ENCODE results near the gene HSD3B2. TPM values are rescaled to one million over a fixed set of nuclear protein-coding genes. Genes with fewer than 3 reads are reported as not detected.

HSD3B2 gene
- polyA plus RNA-seq, 4 donors, result 0.07 to 2.8 (median 1.6) TPM; not detected in 1

GRCh38 chr1:119385650-119386049, 29.3 kb upstream of the HSD3B2 start:
- Histone ChIP-seq H3K4me1 (ENCODE audit: control insufficient read depth in 3 of 3, insufficient read depth in 2 of 3, low read depth in 1 of 3, low read length in 2 of 3) (peaks cover 0 to 6% (median 0%) of the 10 kb centered on the region in 3 donors), H3K4me3 (ENCODE audit: low read depth in 1 of 3, low read length in 3 of 3) (no peak overlapping the region), H3K36me3 (ENCODE audit: control insufficient read depth in 3 of 3, insufficient read depth in 2 of 3, low read depth in 1 of 3, low read length in 3 of 3) (no peaks in the 10 kb centered on the region), H3K27me3 (ENCODE audit: control insufficient read depth in 3 of 3, insufficient read depth in 3 of 3, low read length in 3 of 3) (no peaks in the 10 kb centered on the region), H3K9me3 (ENCODE audit: control insufficient read depth in 2 of 2, insufficient read depth in 1 of 2, low read depth in 1 of 2, low read length in 1 of 2) (no peaks in the 10 kb centered on the region), H3K27ac (ENCODE audit: low read depth in 1 of 3, low read length in 2 of 3) (no peak overlapping the region)
- WGBS, 3 donors, result 80 to 88% (median 86%) methylated on average over 1 of the region's 1 CpG
- DNase-seq (no peak), FAIRE-seq (no peak)

- 48 to 69% (median 55%) methylated on average over 3 of the region's 3 CpGs for WGBS, 3 donors
- no peak for FAIRE-seq
- H3K27me3 ChIP-seq (ENCODE audit: control insufficient read depth in 3 of 3, insufficient read depth in 3 of 3, low read length in 3 of 3), result no peaks in the 10 kb centered on the region
- no peak overlapping the region for H3K27ac ChIP-seq (ENCODE audit: low read depth in 1 of 3, low read length in 2 of 3)
- peaks cover 2 to 16% (median 2%) of the 10 kb centered on the region in 3 donors for H3K4me1 ChIP-seq (ENCODE audit: control insufficient read depth in 3 of 3, insufficient read depth in 2 of 3, low read depth in 1 of 3, low read length in 2 of 3)
- DNase-seq, result no peak
- H3K36me3 ChIP-seq (ENCODE audit: control insufficient read depth in 3 of 3, insufficient read depth in 2 of 3, low read depth in 1 of 3, low read length in 3 of 3), result no peaks in the 10 kb centered on the region
- no peak overlapping the region for H3K4me3 ChIP-seq (ENCODE audit: low read depth in 1 of 3, low read length in 3 of 3)
- no peaks in the 10 kb centered on the region for H3K9me3 ChIP-seq (ENCODE audit: control insufficient read depth in 2 of 2, insufficient read depth in 1 of 2, low read depth in 1 of 2, low read length in 1 of 2)
Measured at GRCh38 chr1:119387858-119388257, 27.1 kb upstream of the HSD3B2 start.

GRCh38 chr1:119388450-119388849, 26.5 kb upstream of the HSD3B2 start:
- no peak overlapping the region for H3K27ac ChIP-seq (ENCODE audit: low read depth in 1 of 3, low read length in 2 of 3)
- WGBS, 3 donors, result 50 to 75% (median 73%) methylated on average over 1 of the region's 1 CpG
- H3K4me1 ChIP-seq (ENCODE audit: control insufficient read depth in 3 of 3, insufficient read depth in 2 of 3, low read depth in 1 of 3, low read length in 2 of 3), result peaks cover 2 to 19% (median 2%) of the 10 kb centered on the region in 3 donors
- no peak for DNase-seq
- no peaks in the 10 kb centered on the region for H3K27me3 ChIP-seq (ENCODE audit: control insufficient read depth in 3 of 3, insufficient read depth in 3 of 3, low read length in 3 of 3)
- H3K36me3 ChIP-seq (ENCODE audit: control insufficient read depth in 3 of 3, insufficient read depth in 2 of 3, low read depth in 1 of 3, low read length in 3 of 3), result no peaks in the 10 kb centered on the region
- no peak for FAIRE-seq
- H3K9me3 ChIP-seq (ENCODE audit: control insufficient read depth in 2 of 2, insufficient read depth in 1 of 2, low read depth in 1 of 2, low read length in 1 of 2), result no peaks in the 10 kb centered on the region
- no peak overlapping the region for H3K4me3 ChIP-seq (ENCODE audit: low read depth in 1 of 3, low read length in 3 of 3)

- Histone ChIP-seq H3K9me3 (ENCODE audit: control insufficient read depth in 2 of 2, insufficient read depth in 1 of 2, low read depth in 1 of 2, low read length in 1 of 2) (no peaks in the 10 kb centered on the region), H3K27me3 (ENCODE audit: control insufficient read depth in 3 of 3, insufficient read depth in 3 of 3, low read length in 3 of 3) (no peaks in the 10 kb centered on the region), H3K4me3 (ENCODE audit: low read depth in 1 of 3, low read length in 3 of 3) (no peak overlapping the region), H3K36me3 (ENCODE audit: control insufficient read depth in 3 of 3, insufficient read depth in 2 of 3, low read depth in 1 of 3, low read length in 3 of 3) (no peaks in the 10 kb centered on the region), H3K27ac (ENCODE audit: low read depth in 1 of 3, low read length in 2 of 3) (peak overlapping the region in 2 of 3 donors; percentile 37 to 66), H3K4me1 (ENCODE audit: control insufficient read depth in 3 of 3, insufficient read depth in 2 of 3, low read depth in 1 of 3, low read length in 2 of 3) (peaks cover 2 to 25% (median 5%) of the 10 kb centered on the region in 3 donors)
- DNase-seq, result peak; percentile 56 to 74
- no peak for FAIRE-seq
Measured at GRCh38 chr1:119390526-119390925, 24.4 kb upstream of the HSD3B2 start.

GRCh38 chr1:119391749-119392148, 23.2 kb upstream of the HSD3B2 start:
- no peaks in the 10 kb centered on the region for H3K36me3 ChIP-seq (ENCODE audit: control insufficient read depth in 3 of 3, insufficient read depth in 2 of 3, low read depth in 1 of 3, low read length in 3 of 3)
- no peaks in the 10 kb centered on the region for H3K27me3 ChIP-seq (ENCODE audit: control insufficient read depth in 3 of 3, insufficient read depth in 3 of 3, low read length in 3 of 3)
- H3K27ac ChIP-seq (ENCODE audit: low read depth in 1 of 3, low read length in 2 of 3), result peak overlapping the region in 1 of 3 donors; percentile 66
- 82 to 88% (median 88%) methylated on average over 3 of the region's 3 CpGs for WGBS, 3 donors
- no peak for DNase-seq
- FAIRE-seq, result no peak
- H3K4me1 ChIP-seq (ENCODE audit: control insufficient read depth in 3 of 3, insufficient read depth in 2 of 3, low read depth in 1 of 3, low read length in 2 of 3), result peaks cover 2 to 25% (median 5%) of the 10 kb centered on the region in 3 donors
- no peaks in the 10 kb centered on the region for H3K9me3 ChIP-seq (ENCODE audit: control insufficient read depth in 2 of 2, insufficient read depth in 1 of 2, low read depth in 1 of 2, low read length in 1 of 2)
- no peak overlapping the region for H3K4me3 ChIP-seq (ENCODE audit: low read depth in 1 of 3, low read length in 3 of 3)

- Histone ChIP-seq H3K9me3 (ENCODE audit: control insufficient read depth in 2 of 2, insufficient read depth in 1 of 2, low read depth in 1 of 2, low read length in 1 of 2) (no peaks in the 10 kb centered on the region), H3K27me3 (ENCODE audit: control insufficient read depth in 3 of 3, insufficient read depth in 3 of 3, low read length in 3 of 3) (no peaks in the 10 kb centered on the region), H3K4me3 (ENCODE audit: low read depth in 1 of 3, low read length in 3 of 3) (no peak overlapping the region), H3K4me1 (ENCODE audit: control insufficient read depth in 3 of 3, insufficient read depth in 2 of 3, low read depth in 1 of 3, low read length in 2 of 3) (peaks cover 2 to 34% (median 5%) of the 10 kb centered on the region in 3 donors), H3K36me3 (ENCODE audit: control insufficient read depth in 3 of 3, insufficient read depth in 2 of 3, low read depth in 1 of 3, low read length in 3 of 3) (no peaks in the 10 kb centered on the region), H3K27ac (ENCODE audit: low read depth in 1 of 3, low read length in 2 of 3) (peak overlapping the region in 1 of 3 donors; percentile 53)
- WGBS, 3 donors, result 11 to 54% (median 46%) methylated on average over 1 of the region's 1 CpG
- FAIRE-seq, result no peak
- peak; percentile 60 to 81 for DNase-seq
Measured at GRCh38 chr1:119394085-119394484, 20.9 kb upstream of the HSD3B2 start.

GRCh38 chr1:119396982-119397381, 18.0 kb upstream of the HSD3B2 start:
- FAIRE-seq, result no peak
- H3K27ac ChIP-seq (ENCODE audit: low read depth in 1 of 3, low read length in 2 of 3), result peak overlapping the region in 1 of 3 donors; percentile 13

GRCh38 chr1:119397986-119398385, 17.0 kb upstream of the HSD3B2 start:
- no peaks in the 10 kb centered on the region for H3K9me3 ChIP-seq (ENCODE audit: control insufficient read depth in 2 of 2, insufficient read depth in 1 of 2, low read depth in 1 of 2, low read length in 1 of 2)
- FAIRE-seq (no peak), DNase-seq (peak in 1 of 2 donors; percentile 70)
- H3K27me3 ChIP-seq (ENCODE audit: control insufficient read depth in 3 of 3, insufficient read depth in 3 of 3, low read length in 3 of 3), result no peaks in the 10 kb centered on the region
- H3K27ac ChIP-seq (ENCODE audit: low read depth in 1 of 3, low read length in 2 of 3), result peak overlapping the region in 1 of 3 donors; percentile 13
- H3K4me3 ChIP-seq (ENCODE audit: low read depth in 1 of 3, low read length in 3 of 3), result no peak overlapping the region
- no peaks in the 10 kb centered on the region for H3K36me3 ChIP-seq (ENCODE audit: control insufficient read depth in 3 of 3, insufficient read depth in 2 of 3, low read depth in 1 of 3, low read length in 3 of 3)
- peaks cover 0 to 18% (median 3%) of the 10 kb centered on the region in 3 donors for H3K4me1 ChIP-seq (ENCODE audit: control insufficient read depth in 3 of 3, insufficient read depth in 2 of 3, low read depth in 1 of 3, low read length in 2 of 3)
- 39 to 65% (median 43%) methylated on average over 3 of the region's 3 CpGs for WGBS, 3 donors

More at GRCh38 chr1:119396982-119397381, 18.0 kb upstream of the HSD3B2 start:
- H3K9me3 ChIP-seq (ENCODE audit: control insufficient read depth in 2 of 2, insufficient read depth in 1 of 2, low read depth in 1 of 2, low read length in 1 of 2), result no peaks in the 10 kb centered on the region
- no peaks in the 10 kb centered on the region for H3K36me3 ChIP-seq (ENCODE audit: control insufficient read depth in 3 of 3, insufficient read depth in 2 of 3, low read depth in 1 of 3, low read length in 3 of 3)
- no peak overlapping the region for H3K4me3 ChIP-seq (ENCODE audit: low read depth in 1 of 3, low read length in 3 of 3)
- H3K27me3 ChIP-seq (ENCODE audit: control insufficient read depth in 3 of 3, insufficient read depth in 3 of 3, low read length in 3 of 3), result no peaks in the 10 kb centered on the region
- DNase-seq, result no peak
- H3K4me1 ChIP-seq (ENCODE audit: control insufficient read depth in 3 of 3, insufficient read depth in 2 of 3, low read depth in 1 of 3, low read length in 2 of 3), result peaks cover 2 to 18% (median 3%) of the 10 kb centered on the region in 3 donors

GRCh38 chr1:119404736-119405135, 10.2 kb upstream of the HSD3B2 start:
- DNase-seq (no peak), FAIRE-seq (no peak)
- Histone ChIP-seq H3K4me1 (ENCODE audit: control insufficient read depth in 3 of 3, insufficient read depth in 2 of 3, low read depth in 1 of 3, low read length in 2 of 3) (no peaks in the 10 kb centered on the region), H3K36me3 (ENCODE audit: control insufficient read depth in 3 of 3, insufficient read depth in 2 of 3, low read depth in 1 of 3, low read length in 3 of 3) (no peaks in the 10 kb centered on the region), H3K27me3 (ENCODE audit: control insufficient read depth in 3 of 3, insufficient read depth in 3 of 3, low read length in 3 of 3) (no peaks in the 10 kb centered on the region), H3K4me3 (ENCODE audit: low read depth in 1 of 3, low read length in 3 of 3) (no peak overlapping the region), H3K27ac (ENCODE audit: low read depth in 1 of 3, low read length in 2 of 3) (no peak overlapping the region), H3K9me3 (ENCODE audit: control insufficient read depth in 2 of 2, insufficient read depth in 1 of 2, low read depth in 1 of 2, low read length in 1 of 2) (peaks cover 0 to 12% of the 10 kb centered on the region in 2 donors)
- 25 to 32% (median 28%) methylated on average over 2 of the region's 2 CpGs for WGBS, 3 donors

Measured in small intestine (tissue), 7 donors.